ENCODE results near the gene DRC7.
"Not testable (repeated sequence)": the region's sequence is repeated elsewhere in the genome, so short reads cannot be mapped to it uniquely, and the experiment has no call there.

Gene DRC7

GRCh38 chr16:57660715-57661463, 33.7 kb upstream of the DRC7 start:
- DNase-seq = no peak

DNA sequence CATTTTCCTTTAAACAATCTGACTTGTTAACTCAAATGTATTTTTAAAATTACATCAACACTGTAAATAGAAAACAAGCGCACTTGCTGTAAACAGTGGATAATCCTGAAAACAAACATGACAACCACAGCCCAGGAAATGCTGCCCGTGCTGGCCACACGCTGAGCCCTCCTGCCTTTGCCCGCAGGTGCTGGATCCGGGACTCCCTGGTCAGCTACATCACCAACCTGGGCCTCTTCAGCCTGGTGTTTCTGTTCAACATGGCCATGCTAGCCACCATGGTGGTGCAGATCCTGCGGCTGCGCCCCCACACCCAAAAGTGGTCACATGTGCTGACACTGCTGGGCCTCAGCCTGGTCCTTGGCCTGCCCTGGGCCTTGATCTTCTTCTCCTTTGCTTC, 33.1 kb upstream of the DRC7 start:
- DNase-seq = no peak

DNA sequence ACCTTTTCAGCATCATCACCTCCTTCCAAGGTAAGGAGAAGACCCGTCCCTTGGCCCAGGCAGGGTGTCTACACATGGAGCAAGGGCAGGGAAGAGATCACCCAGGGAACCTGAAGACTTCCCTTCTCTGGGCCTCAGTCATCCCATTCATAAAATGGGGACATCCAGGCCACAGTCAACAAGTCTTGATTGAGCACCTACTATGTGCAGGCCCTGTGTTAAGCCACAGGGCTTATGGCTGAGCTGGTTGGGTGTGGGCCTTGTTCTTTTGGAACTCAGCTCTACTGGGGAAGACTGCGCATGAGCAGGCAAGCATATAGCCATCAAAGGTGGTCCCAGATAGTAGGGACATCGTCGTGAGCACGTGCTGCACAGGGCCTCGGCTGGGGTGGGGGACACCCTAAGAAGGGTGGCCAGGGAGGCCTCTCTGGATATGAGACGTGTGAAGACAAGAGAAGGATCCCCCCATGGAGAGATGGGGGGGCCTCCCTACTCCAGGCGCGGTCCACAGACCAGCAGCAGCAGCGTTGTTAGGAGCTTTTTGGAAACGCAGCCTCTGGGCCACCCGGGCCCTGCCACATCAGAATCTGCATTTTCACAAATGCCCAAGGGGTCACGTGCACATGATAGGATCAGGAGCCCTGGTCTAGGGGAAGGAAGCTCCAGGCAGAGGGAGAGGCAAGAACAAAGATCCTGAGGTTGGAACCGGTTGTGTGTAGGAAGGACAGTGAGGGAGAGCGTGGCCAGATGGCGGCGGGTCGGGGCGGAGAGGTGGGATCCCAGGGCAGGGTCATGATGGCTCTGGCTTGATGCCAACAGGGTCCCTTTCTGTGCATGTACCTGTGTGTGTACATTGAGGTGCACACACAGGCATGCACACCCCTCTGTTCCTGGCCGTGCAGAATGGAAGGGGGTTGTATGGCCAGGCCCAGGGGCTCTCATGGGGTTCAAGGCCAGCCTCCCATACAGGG, 32.4 kb upstream of the DRC7 start:
- DNase-seq = no peak

- DNase-seq = no peak
Observed at GRCh38 chr16:57663436-57663835, 31.2 kb upstream of the DRC7 start.

DNA sequence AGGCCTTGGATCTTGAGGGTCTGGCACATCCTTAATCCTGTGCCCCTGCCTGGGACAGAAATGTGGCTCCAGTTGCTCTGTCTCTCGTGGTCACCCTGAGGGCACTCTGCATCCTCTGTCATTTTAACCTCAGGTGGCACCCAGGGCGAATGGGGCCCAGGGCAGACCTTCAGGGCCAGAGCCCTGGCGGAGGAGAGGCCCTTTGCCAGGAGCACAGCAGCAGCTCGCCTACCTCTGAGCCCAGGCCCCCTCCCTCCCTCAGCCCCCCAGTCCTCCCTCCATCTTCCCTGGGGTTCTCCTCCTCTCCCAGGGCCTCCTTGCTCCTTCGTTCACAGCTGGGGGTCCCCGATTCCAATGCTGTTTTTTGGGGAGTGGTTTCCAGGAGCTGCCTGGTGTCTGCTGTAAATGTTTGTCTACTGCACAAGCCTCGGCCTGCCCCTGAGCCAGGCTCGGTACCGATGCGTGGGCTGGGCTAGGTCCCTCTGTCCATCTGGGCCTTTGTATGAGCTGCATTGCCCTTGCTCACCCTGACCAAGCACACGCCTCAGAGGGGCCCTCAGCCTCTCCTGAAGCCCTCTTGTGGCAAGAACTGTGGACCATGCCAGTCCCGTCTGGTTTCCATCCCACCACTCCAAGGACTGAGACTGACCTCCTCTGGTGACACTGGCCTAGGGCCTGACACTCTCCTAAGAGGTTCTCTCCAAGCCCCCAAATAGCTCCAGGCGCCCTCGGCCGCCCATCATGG, 30.5 kb upstream of the DRC7 start:
- no peak for DNase-seq

- DNase-seq = no peak
Observed at GRCh38 chr16:57664662-57665025, 30.0 kb upstream of the DRC7 start.

GRCh38 chr16:57665541-57665940, 29.1 kb upstream of the DRC7 start:
- DNase-seq = no peak

DNA sequence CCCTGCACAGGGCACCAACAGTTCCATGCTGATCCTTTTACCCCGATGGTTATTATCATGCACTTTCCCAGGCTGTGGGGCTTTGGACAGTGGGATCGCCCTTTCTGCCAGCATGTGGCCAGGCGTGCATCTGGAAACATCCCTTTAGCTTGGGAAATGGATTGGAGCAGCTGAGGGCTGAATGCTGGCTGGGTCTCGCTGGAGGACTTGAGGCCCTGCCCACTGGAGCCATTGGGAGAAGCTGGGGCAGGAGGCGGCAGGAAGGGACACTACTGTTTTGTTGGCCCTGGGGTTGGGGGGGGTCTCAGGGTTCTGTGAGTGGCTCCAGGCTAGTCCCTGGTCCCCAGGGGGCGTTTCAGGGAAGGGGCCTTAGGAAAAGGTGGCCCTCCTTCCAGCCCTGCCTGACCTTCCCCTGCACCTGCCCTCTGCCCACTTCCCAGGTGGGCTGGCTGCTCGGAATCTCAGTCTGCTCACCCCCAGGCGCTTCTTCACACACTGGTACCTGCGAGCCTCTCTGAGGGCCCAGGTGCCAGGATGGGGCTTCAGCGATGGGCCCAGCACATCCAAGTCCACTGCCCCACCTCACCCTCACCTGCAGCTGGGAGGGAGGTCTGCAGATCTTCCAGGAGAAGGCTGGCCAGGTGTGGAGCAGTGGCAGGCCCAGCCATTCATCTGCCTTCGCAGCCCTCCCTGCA, 28.1 kb upstream of the DRC7 start:
- no peak for DNase-seq

GRCh38 chr16:57667048-57667525, 27.5 kb upstream of the DRC7 start:
- no peak for DNase-seq

- DNase-seq = no peak
Observed at GRCh38 chr16:57667526-57668262, 26.9 kb upstream of the DRC7 start.

DNA sequence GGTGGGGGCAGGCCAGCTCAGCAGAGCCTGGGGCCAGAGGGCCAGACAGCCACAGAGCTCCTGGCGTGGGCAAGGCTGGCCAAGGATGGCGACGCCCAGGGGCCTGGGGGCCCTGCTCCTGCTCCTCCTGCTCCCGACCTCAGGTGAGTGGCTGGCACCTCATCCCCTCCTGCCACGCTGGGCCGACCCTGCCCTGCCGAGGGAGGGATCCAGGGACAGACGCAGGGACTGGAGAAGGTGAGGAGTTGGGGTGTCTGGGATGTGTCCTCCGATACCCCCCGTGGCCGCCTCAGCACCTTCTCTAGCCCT, 26.4 kb upstream of the DRC7 start, which contains the start of gene ADGRG3:
Gene ADGRG3 (plus strand): TSS at position 44 of the 309 bp plus-strand sequence. CDS start 42 bp downstream, at position 86.
- DNase-seq = no peak

- DNase-seq = no peak
Observed at GRCh38 chr16:57668630-57669475, 25.8 kb upstream of the DRC7 start.

- DNase-seq = no peak
Observed at GRCh38 chr16:57669476-57670162, 25.0 kb upstream of the DRC7 start.

DNA sequence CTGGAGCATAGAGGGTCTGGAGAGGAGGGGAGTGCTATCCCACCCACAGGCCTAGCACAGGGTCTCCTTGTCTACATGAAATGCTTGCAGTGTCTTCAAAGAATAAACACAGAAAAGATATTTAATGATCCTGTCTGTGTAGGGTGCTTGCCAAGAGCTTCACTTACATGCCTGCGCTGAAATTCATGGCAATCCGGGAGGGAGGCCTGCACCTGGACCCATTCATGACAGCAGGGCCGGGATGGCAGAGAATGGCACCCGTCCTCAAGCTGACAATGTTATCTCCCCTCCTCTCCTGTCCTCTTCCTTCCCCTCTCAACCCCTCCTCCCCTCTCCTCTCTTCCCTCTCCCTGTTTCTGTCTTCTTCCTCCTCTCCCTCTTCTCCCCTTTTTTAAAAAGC, 24.4 kb upstream of the DRC7 start:
- no peak for DNase-seq

DNA sequence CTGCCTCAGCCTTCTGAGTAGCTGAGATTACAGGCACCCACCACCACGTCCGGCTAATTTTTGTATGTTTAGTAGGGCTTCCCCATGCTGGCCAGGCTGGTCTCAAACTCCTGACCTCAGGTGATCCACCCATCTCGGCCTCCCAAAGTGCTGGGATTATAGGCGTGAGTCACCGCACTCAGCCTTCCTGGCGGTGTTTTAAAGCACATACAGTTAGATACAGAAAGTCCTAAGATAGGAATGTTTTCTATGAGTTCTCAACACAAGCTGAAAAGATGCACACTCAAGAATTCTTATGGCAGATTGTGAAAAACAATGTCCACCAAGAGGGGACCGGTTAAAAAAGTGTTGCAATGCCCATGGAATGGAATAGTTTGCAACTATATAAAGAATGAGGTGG, 23.2 kb upstream of the DRC7 start:
- DNase-seq = not testable (repeated sequence)

GRCh38 chr16:57672416-57672815, 22.2 kb upstream of the DRC7 start:
- DNase-seq = no peak

- no peak for DNase-seq
Observed at GRCh38 chr16:57672824-57673223, 21.8 kb upstream of the DRC7 start.

GRCh38 chr16:57675741-57676551, 18.7 kb upstream of the DRC7 start:
- DNase-seq = no peak

GRCh38 chr16:57676553-57677085, 18.0 kb upstream of the DRC7 start:
- DNase-seq = no peak
